Measurements from ENCODE around the gene GRB10.

The GRB10 gene

GRCh38 chr7:50685135-50686065 is 97.3 kb downstream of the GRB10 start:
- DNase-seq = no peak

GRCh38 chr7:50684713-50685075 is 98.0 kb downstream of the GRB10 start:
- DNase-seq = no peak

GRCh38 chr7:50684011-50684712 is 98.5 kb downstream of the GRB10 start:
- no peak for DNase-seq

- no peak for DNase-seq
Observed at GRCh38 chr7:50682573-50682972, 100.1 kb downstream of the GRB10 start.

- no peak for DNase-seq
Observed at GRCh38 chr7:50682079-50682478, 100.6 kb downstream of the GRB10 start.

GRCh38 chr7:50681432-50682045 is 101.2 kb downstream of the GRB10 start:
- DNase-seq = no peak

- peak; percentile 70 for DNase-seq
Observed at GRCh38 chr7:50679218-50680007, 103.3 kb downstream of the GRB10 start.

- no peak for DNase-seq
Observed at GRCh38 chr7:50678586-50678985, 104.1 kb downstream of the GRB10 start.

GRCh38 chr7:50677638-50677996 is 105.1 kb downstream of the GRB10 start:
- no peak for DNase-seq

GRCh38 chr7:50676740-50677637 is 105.7 kb downstream of the GRB10 start:
- no peak for DNase-seq

GRCh38 chr7:50676079-50676478 is 106.6 kb downstream of the GRB10 start:
- no peak for DNase-seq

- DNase-seq = no peak
Observed at GRCh38 chr7:50674896-50675835, 107.5 kb downstream of the GRB10 start.

- DNase-seq = no peak
Observed at GRCh38 chr7:50674299-50674698, 108.4 kb downstream of the GRB10 start.

- no peak for DNase-seq
Observed at GRCh38 chr7:50673096-50673495, 109.6 kb downstream of the GRB10 start.

GRCh38 chr7:50672045-50672444 is 110.7 kb downstream of the GRB10 start:
- DNase-seq = no peak

- no peak for DNase-seq
Observed at GRCh38 chr7:50671386-50671785, 111.3 kb downstream of the GRB10 start.

- DNase-seq = no peak
Observed at GRCh38 chr7:50669890-50670289, 112.8 kb downstream of the GRB10 start.

GRCh38 chr7:50667789-50668226 is 114.9 kb downstream of the GRB10 start:
- no peak for DNase-seq

- no peak for DNase-seq
Observed at GRCh38 chr7:50667338-50667737, 115.4 kb downstream of the GRB10 start.

- no peak for DNase-seq
Observed at GRCh38 chr7:50666124-50666496, 116.6 kb downstream of the GRB10 start.

Measured in activated CD4-positive, alpha-beta T cell treated with anti-CD3 and anti-CD28 coated beads, Interleukin-10, Interleukin-2, amounts not matched to agents 100 ng/mL and 50 ng/mL, durations not matched to agents 16 hours and 8 hours (primary cell).